A549 (cell line): Measurements from ENCODE around the gene GFER. TPM values are rescaled to one million over a fixed set of nuclear protein-coding genes. Genes with fewer than 3 reads are reported as not detected.

Experiments used
- CBX2 ChIP-seq: fragments of 200-600 bp; sonication (generic); IDR thresholded peaks from 2 replicates; pipeline ENCODE4 v1.6.1; 2016; ENCODE audit warnings: low read depth, mild to moderate bottlenecking, borderline replicate concordance
- CBX8 ChIP-seq: fragments of 200-600 bp; sonication (generic); IDR thresholded peaks from 2 replicates; pipeline ENCODE4 v1.6.1; 2016
- CHD4 ChIP-seq: fragments of 200-600 bp; sonication (generic); IDR thresholded peaks from 2 replicates; pipeline ENCODE4 v1.6.1; 2016; ENCODE audit warnings: antibody characterized with exemption, mild to moderate bottlenecking, borderline replicate concordance
- EHMT2 ChIP-seq: fragments of 200-600 bp; sonication (generic); IDR thresholded peaks from 2 replicates; pipeline ENCODE4 v1.6.1; 2016; ENCODE audit warnings: antibody characterized with exemption, low read depth, mild to moderate bottlenecking, moderate library complexity
- ESRRA ChIP-seq: fragments of 150-350 bp; IDR thresholded peaks from 2 replicates; pipeline ENCODE4 v1.6.1; 2014; ENCODE audit warnings: mild to moderate bottlenecking, low read length, borderline replicate concordance
- FOSB ChIP-seq: fragments of 250-450 bp; sonication (Bioruptor Pico); IDR thresholded peaks from 2 replicates; pipeline ENCODE4 v1.5.0; 2020; ENCODE audit warnings: mild to moderate bottlenecking, moderate library complexity
- FOSL2 ChIP-seq, 2 experiments: fragments of 450-650 bp in 1 of 2; fragments of >200 bp in 1 of 2; sonication (Bioruptor Twin) in 1 of 2; formaldehyde crosslinking; IDR thresholded peaks; 2 replicates each; pipeline versions ENCODE4 v1.5.0 to v1.6.1; 2016 to 2020; ENCODE audit warnings: mild to moderate bottlenecking in 1 of 2, moderate library complexity in 1 of 2
- JUN ChIP-seq, 2 experiments: fragments of >200 bp; sonication (Bioruptor Twin); formaldehyde crosslinking; IDR thresholded peaks; 2 replicates in 1 of 2; 3 replicates in 1 of 2; pipeline ENCODE4 v1.6.1; 2016 to 2017
- JUNB ChIP-seq: fragments of >200 bp; sonication (Bioruptor Twin); formaldehyde crosslinking; IDR thresholded peaks from 2 replicates; pipeline ENCODE4 v1.6.1; 2016
- KDM5A ChIP-seq: fragments of 200-600 bp; sonication (generic); IDR thresholded peaks from 2 replicates; pipeline ENCODE4 v1.6.1; 2016; ENCODE audit warnings: antibody characterized with exemption, mild to moderate bottlenecking
- MAZ ChIP-seq: fragments of 150-350 bp; IDR thresholded peaks from 2 replicates; pipeline ENCODE4 v1.6.1; 2014; ENCODE audit warnings: antibody characterized with exemption, low read depth, low read length, borderline replicate concordance
- MYC ChIP-seq: IDR thresholded peaks from 2 replicates; pipeline ENCODE4 v1.6.1; 2012; ENCODE audit warnings: mild to moderate bottlenecking, inconsistent platforms, low read length, improper control_type of control experiment, borderline replicate concordance
- POLR2AphosphoS2 ChIP-seq: conservative IDR thresholded peaks from 2 replicates; pipeline ENCODE4 v1.6.1; 2012; ENCODE audit warnings: low read length, improper control_type of control experiment, inconsistent platforms
- RAD21 ChIP-seq, 2 experiments: fragments of >200 bp in 1 of 2; sonication (Bioruptor Twin) in 1 of 2; formaldehyde crosslinking in 1 of 2; IDR thresholded peaks in 1 of 2; conservative IDR thresholded peaks in 1 of 2; 2 replicates in 1 of 2; 3 replicates in 1 of 2; pipeline ENCODE4 v1.6.1; 2012 to 2018; ENCODE audit warnings: inconsistent platforms in 1 of 2
- RCOR1 ChIP-seq: fragments of 150-350 bp; IDR thresholded peaks from 2 replicates; pipeline ENCODE4 v1.6.1; 2014; ENCODE audit warnings: antibody characterized with exemption, low read length, low read depth
- SREBF2 ChIP-seq: fragments of 450-650 bp; IDR thresholded peaks from 2 replicates; pipeline ENCODE4 v1.6.1; 2014; ENCODE audit warnings: mild to moderate bottlenecking, moderate library complexity
- TFCP2L1 ChIP-seq: fragments of 250-450 bp; sonication (Bioruptor Pico); IDR thresholded peaks from 2 replicates; pipeline ENCODE4 v1.5.0; 2021; ENCODE audit warnings: mild to moderate bottlenecking
- ZC3H11A ChIP-seq: fragments of 450-650 bp; IDR thresholded peaks from 2 replicates; pipeline ENCODE4 v1.6.1; 2014; ENCODE audit warnings: antibody characterized with exemption, mild to moderate bottlenecking
- ZNF302 ChIP-seq: fragments of 250-450 bp; sonication (Bioruptor Pico); IDR thresholded peaks from 2 replicates; pipeline ENCODE4 v1.9.0; 2021; ENCODE audit warnings: inconsistent platforms, mild to moderate bottlenecking, moderate library complexity
- ZSCAN20 ChIP-seq: fragments of 250-450 bp; sonication (Bioruptor Pico); IDR thresholded peaks from 2 replicates; pipeline ENCODE4 v1.8.0; 2022; ENCODE audit warnings: mild to moderate bottlenecking, moderate library complexity
- polyA plus RNA-seq, 4 experiments: library from polyadenylated mRNA; depleted of rRNA in 3 of 4; stranded (reverse); fragments of >200 nt; fragmentation: RNase III in 1 of 4; extraction: RNeasy Plus Mini Kit Qiagen cat#74134 plus additional on column Dnase treatment in 1 of 4; gene quantifications; 2 replicates in 3 of 4; 3 replicates in 1 of 4; pipeline ENCODE4 v1.2.3, GENCODE V29; 2011 to 2017
- TF ChIP-seq, protein P1 (sequence below): fragments of 150-350 bp; IDR thresholded peaks from 2 replicates; pipeline ENCODE4 v1.6.1; 2014; ENCODE audit warnings: low read depth, mild to moderate bottlenecking, low read length
- TF ChIP-seq, protein P2 (sequence below): fragments of >200 bp; sonication (Bioruptor Twin); formaldehyde crosslinking; IDR thresholded peaks from 2 replicates; pipeline ENCODE4 v1.6.1; 2016
- TF ChIP-seq, protein P3 (sequence below): IDR thresholded peaks from 2 replicates; pipeline ENCODE4 v1.6.1; 2012; ENCODE audit warnings: low read depth, borderline replicate concordance
- TF ChIP-seq, protein P4 (sequence below): fragments of >200 bp; sonication (Bioruptor Twin); formaldehyde crosslinking; IDR thresholded peaks from 3 replicates; pipeline ENCODE4 v1.5.1; 2016
- TF ChIP-seq, protein P5 (sequence below): fragments of >200 bp; sonication (Bioruptor Twin); formaldehyde crosslinking; IDR thresholded peaks from 3 replicates; pipeline ENCODE4 v1.6.1; 2016

GFER gene
- polyA plus RNA-seq, 2 of the 4 experiments (the other 2 are of a cell fraction) = 12.9 to 33.9 TPM

DNA sequence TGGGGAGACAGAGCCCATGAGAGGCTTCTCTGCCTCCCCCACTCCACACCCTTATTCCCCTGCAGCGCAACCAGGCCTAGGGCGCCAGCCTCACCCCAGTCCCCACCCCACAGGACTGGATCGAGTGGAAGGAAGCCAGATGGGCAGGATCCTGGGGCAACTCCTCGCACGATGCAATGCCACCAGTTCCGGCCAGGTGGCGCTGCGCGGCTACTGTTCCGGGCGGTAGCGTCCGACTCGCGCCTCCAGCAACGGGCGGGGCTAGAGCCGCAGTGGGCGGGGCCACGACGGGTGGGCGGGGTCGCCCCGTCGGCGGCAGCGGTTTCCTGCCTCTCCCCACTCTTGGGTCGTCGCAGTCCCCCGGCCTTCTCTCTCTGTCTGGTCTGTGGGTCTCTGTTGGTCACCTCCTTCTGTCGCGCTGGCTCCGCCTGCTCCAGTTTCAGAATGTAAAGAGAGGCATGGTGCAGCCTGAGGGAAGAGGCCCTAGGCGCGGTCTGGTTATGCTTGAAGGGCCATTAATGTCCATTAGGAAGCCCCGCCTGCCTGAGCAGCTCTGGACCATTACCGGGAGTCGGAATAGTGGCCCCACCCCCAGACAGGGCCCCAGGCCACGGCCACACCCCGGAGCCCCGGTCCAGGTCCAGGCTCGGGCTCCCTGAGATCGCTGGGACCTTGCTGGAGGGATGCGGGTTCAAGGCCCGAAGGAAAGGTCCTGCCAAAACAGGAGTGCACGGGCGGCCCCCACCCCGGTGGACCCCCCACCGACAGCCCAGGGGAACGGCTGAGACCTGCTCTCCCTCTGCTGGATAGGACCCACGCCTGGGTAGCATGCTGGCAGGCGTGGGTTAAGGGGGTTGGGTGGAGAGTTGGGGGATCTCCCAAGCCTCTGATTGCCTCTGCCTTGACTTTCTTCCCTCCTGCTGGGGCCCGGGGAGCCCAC lies 39.4 kb downstream of the GFER start (continued):
- TF ChIP-seq FOSL2 (IDR thresholded peaks at IDR 0.05) (no peak), FOSL2 (CRISPR knock-in tag; IDR thresholded peaks at IDR 0.05) (no peak), ZC3H11A (no peak), JUN (IDR thresholded peaks at IDR 0.05) (peak in 1 of 2 experiments; percentile 47; a peak in 2 of 5 replicates), JUNB (no peak), RCOR1 (no peak), ZSCAN20 (CRISPR knock-in tag) (no peak), RAD21 (conservative IDR thresholded peaks at IDR 0.05 in 1 of 2, IDR thresholded peaks at IDR 0.05 in 1 of 2) (peak; percentile 94 to 97), MAZ (peak; percentile 65), CBX8 (no peak), TFCP2L1 (CRISPR knock-in tag) (no peak), ZNF302 (CRISPR knock-in tag) (no peak), EHMT2 (no peak), KDM5A (no peak), ESRRA (no peak), MYC (0 out of 2 replicates have a peak, but pooled peaks have one; percentile 68), CHD4 (no peak), SREBF2 (no peak), FOSB (no peak), CBX2 (no peak), POLR2AphosphoS2 (no peak)
- TF ChIP-seq, protein P1, sequence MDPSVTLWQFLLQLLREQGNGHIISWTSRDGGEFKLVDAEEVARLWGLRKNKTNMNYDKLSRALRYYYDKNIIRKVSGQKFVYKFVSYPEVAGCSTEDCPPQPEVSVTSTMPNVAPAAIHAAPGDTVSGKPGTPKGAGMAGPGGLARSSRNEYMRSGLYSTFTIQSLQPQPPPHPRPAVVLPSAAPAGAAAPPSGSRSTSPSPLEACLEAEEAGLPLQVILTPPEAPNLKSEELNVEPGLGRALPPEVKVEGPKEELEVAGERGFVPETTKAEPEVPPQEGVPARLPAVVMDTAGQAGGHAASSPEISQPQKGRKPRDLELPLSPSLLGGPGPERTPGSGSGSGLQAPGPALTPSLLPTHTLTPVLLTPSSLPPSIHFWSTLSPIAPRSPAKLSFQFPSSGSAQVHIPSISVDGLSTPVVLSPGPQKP = no peak
- TF ChIP-seq, protein P2, sequence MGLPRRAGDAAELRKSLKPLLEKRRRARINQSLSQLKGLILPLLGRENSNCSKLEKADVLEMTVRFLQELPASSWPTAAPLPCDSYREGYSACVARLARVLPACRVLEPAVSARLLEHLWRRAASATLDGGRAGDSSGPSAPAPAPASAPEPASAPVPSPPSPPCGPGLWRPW = no peak
- TF ChIP-seq, protein P3, sequence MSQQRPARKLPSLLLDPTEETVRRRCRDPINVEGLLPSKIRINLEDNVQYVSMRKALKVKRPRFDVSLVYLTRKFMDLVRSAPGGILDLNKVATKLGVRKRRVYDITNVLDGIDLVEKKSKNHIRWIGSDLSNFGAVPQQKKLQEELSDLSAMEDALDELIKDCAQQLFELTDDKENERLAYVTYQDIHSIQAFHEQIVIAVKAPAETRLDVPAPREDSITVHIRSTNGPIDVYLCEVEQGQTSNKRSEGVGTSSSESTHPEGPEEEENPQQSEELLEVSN = peak; percentile 7; the same call in 1 of the 2 replicates
- TF ChIP-seq, protein P4, sequence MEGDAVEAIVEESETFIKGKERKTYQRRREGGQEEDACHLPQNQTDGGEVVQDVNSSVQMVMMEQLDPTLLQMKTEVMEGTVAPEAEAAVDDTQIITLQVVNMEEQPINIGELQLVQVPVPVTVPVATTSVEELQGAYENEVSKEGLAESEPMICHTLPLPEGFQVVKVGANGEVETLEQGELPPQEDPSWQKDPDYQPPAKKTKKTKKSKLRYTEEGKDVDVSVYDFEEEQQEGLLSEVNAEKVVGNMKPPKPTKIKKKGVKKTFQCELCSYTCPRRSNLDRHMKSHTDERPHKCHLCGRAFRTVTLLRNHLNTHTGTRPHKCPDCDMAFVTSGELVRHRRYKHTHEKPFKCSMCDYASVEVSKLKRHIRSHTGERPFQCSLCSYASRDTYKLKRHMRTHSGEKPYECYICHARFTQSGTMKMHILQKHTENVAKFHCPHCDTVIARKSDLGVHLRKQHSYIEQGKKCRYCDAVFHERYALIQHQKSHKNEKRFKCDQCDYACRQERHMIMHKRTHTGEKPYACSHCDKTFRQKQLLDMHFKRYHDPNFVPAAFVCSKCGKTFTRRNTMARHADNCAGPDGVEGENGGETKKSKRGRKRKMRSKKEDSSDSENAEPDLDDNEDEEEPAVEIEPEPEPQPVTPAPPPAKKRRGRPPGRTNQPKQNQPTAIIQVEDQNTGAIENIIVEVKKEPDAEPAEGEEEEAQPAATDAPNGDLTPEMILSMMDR = peak; percentile 93
- TF ChIP-seq, protein P5, sequence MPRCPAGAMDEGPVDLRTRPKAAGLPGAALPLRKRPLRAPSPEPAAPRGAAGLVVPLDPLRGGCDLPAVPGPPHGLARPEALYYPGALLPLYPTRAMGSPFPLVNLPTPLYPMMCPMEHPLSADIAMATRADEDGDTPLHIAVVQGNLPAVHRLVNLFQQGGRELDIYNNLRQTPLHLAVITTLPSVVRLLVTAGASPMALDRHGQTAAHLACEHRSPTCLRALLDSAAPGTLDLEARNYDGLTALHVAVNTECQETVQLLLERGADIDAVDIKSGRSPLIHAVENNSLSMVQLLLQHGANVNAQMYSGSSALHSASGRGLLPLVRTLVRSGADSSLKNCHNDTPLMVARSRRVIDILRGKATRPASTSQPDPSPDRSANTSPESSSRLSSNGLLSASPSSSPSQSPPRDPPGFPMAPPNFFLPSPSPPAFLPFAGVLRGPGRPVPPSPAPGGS = 0 out of 3 replicates have a peak, but pooled peaks have one; percentile 19
- TF ChIP-seq, all 56 proteins: peak for 10
